GM15510 (cell line): ENCODE measurements around the gene GVQW3.
A peak's percentile ranks its signal among the peaks of the same experiment; 100 is the strongest.

Source experiments
- POLR2A ChIP-seq: IDR thresholded peaks from 3 replicates; pipeline ENCODE4 v1.6.1; 2011; ENCODE audit warnings: borderline replicate concordance; ENCODE audit not compliant: insufficient read length; ENCODE audit errors: extremely low read depth

The GVQW3 gene

DNA sequence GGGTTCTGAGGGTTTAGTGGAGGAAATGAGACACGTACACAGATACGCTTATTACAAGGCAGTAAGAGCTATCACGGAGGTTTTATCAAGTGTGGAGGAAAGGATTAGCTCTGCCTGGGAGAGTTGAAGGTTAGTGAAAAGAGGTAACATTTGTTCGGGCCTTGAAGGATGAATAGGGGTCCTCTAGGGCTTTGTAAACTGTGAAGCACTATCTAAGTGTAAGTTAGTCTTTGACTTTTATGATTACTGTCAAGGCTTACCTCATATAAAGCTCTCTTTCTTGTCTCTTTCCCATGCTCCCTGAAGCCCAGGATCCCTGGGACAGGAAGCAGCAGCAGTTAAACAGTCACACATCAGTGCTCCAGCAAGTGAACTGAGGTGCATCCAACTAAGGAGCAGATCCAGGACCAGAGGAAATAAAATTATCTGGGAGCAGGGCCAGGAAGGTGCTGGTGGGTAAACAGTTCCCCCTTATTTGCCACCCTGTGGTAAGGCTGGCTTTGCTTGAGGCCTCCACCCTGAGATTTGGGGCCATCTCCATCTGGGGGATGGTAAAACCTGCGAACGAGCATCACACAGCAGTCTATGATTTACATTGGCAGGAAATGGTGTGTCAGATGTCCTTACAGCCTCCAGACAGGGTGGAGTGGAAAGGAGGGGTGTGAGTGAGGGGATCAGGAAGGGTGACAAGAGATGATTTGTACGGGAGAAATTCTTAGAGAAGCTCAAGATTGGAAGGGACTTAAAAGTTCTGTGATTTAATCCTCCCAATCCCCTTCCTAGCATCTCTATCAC, 27.2 kb downstream of the GVQW3 start:
- no peak for TF ChIP-seq POLR2A

DNA sequence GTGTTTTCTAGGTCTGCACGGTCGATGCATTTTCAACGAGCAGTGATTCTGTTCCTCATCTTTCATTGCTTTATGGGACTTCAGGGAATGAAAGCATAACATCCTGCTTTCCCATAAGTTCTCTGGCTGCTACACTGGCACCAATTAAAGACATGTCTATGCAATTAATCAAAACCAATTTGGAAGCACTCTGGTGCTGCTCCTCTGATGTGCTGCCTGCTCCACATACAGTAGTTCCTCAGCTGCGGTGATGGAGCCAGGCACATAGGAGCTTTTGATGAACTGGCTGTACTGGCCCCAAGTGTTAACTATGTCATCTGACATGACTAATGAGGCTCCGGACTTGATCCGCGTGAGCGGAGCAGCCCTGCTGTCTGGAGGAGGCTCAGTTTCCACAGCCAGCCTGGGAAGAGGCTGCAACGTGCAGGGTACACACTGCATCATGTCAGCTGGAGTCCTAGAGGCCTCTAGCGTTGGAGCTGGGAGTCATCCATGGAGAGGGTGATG, 29.8 kb downstream of the GVQW3 start:
- TF ChIP-seq POLR2A: no peak

DNA sequence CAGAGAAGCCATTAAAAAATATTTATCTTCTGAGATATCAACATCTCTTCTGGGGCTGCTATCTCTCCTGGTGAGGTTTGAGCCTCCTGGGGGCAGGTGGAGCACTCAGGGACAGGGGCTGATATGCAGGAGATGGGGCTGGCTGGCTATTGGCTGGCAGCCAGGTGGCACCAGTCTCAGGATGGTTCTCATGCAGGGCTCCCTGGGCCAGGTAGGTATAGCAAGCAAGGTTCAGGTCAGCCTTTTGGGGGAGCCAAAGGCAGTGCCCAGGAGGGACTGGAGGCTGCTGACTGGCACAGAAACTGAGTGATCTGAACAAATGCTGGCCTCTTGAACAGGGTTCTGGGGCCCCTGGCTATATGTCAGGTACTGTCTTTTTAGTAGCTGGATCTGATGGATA, 34.0 kb downstream of the GVQW3 start:
- TF ChIP-seq POLR2A: no peak

DNA sequence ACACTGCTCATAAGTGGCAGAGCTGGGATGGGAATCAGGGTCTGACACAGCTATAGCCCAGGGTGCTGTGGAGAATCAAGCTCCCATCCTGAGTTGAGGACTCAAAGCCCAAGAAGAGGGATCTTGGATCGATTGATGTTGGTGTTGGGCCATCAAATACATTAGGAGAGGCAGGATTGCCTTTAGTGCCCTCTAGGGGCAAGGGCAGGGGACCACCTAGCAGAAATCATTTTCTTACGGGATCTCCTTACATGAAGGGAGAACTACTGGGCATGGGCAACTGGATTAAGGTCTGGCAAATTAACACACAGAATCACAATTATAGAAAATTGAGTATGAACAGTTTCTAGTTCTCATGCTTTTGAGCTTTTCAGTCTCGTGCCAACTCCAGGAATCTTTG, 38.8 kb downstream of the GVQW3 start:
- TF ChIP-seq POLR2A: no peak

DNA sequence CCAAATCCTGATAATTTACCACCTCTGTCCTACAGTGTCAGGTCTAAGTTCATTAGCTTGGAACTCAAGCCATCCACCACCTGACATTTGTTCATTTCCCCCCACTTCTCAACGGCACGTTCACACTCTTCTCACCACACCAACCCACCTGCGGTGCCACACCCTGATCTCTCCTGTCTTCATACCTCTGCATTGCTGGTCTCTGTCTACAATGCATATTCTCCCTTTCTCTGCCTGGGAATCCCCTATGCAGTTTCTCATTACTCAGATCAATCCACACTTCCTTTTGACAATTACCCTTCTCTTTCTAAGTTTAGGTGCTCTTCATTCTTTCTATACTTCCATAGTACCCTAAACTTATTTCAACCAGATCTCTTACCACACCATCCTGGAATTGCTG, 43.3 kb downstream of the GVQW3 start:
- TF ChIP-seq POLR2A: no peak

DNA sequence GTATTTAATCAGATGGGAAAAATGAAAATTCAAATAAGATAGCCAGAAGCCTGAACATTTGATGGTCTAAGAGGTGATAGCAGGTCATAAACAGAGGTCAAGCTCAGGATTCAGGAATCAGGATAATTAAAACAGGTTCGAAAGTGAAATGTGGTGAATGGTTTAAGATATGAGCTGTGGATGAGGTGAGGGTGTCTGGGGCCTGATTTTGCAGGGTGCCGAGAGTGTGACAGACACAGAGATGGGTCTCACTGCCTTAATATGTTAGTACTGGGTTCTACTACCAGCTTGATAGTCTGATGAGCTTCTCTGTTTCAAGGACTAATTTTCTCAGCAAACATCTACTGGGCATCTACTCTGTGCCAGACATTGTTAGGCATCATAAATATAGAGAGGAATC, 43.8 kb downstream of the GVQW3 start:
- TF ChIP-seq POLR2A: no peak

DNA sequence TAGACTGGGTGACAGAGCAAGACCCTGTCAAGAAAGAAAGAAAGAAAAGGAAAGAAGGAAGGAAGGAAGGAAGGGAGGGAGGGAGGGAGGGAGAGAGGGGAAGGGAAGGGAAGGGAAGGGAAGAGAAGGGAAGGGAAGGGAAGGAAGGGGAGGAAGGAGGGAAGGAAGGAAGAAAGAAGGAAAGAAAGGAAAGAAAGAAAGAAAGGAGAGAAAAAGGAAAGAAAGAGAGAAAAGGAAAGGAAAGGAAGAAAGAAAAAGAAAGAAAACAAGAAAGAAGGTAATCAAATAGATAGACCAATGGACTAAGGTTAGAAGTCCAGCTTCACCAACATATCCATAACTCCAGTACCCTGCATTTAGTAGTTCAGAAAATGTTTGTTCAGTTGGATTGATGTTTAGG, 45.5 kb downstream of the GVQW3 start:
- TF ChIP-seq POLR2A: no peak

DNA sequence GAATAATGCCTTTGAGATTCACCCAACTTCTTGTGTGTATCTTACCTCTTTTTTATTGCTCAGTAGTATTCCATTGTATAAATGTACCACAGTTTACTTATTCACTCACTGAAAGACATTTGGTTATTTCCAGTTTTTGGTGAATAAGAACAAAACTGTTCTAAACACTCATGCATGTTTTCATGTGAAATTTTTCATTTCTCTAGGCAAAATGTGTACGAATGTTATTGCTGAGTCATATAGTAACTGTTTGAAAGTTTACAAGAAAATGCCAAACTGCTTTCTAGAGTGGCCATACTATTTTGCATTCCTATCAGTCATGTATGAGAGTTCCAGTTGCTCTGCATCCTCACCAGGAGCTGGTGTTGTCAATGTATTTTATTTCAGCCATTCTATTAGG, 54.9 kb downstream of the GVQW3 start:
- no peak for TF ChIP-seq POLR2A

DNA sequence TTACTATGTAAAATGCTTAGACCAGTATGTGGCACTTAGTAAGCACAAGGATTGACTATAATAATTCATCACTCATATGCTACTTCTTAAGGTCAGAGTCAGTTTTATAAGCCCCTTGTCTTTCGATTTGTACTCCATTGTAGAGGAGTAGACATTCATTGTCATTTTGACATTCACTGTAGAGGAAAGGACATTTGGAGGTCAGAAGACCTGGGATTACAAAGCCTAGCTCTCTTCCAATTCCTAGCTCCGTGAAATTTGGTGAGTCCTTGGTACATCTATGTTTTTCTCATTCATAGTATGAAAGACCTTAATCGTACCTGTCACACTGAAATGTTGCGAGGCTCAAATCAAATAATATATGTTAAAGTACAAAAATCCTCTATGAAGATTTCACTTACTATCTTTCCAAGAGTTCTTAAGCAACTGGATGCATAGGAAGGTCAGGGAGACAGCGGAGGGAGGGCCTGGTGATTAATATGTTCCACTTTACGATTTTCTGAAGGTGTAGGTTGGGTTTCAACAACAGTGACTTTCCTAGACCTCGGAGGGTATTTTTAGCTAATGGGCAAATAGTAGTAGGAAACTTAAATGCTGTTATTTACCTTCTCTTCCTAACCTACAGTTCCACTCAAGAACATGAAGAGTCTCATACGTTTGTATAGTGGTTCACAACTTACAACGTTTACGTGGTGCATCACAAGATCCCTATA, 62.3 kb downstream of the GVQW3 start:
- no peak for TF ChIP-seq POLR2A

DNA sequence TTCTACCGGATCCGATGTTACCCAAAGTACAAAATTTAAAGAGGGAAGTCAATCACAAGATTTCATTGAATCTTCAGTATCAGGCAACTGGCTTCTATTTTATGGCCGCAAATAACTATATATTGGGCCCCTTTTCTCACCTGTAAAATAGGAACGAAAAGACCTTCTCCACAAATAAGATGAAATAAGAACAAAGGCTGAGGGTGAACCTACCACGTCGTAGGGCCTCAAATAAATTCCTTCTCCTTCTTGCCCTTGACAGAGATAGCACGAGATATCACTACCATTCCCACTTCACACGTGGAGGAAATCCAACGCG, 62.9 kb downstream of the GVQW3 start:
- TF ChIP-seq POLR2A: no peak

DNA sequence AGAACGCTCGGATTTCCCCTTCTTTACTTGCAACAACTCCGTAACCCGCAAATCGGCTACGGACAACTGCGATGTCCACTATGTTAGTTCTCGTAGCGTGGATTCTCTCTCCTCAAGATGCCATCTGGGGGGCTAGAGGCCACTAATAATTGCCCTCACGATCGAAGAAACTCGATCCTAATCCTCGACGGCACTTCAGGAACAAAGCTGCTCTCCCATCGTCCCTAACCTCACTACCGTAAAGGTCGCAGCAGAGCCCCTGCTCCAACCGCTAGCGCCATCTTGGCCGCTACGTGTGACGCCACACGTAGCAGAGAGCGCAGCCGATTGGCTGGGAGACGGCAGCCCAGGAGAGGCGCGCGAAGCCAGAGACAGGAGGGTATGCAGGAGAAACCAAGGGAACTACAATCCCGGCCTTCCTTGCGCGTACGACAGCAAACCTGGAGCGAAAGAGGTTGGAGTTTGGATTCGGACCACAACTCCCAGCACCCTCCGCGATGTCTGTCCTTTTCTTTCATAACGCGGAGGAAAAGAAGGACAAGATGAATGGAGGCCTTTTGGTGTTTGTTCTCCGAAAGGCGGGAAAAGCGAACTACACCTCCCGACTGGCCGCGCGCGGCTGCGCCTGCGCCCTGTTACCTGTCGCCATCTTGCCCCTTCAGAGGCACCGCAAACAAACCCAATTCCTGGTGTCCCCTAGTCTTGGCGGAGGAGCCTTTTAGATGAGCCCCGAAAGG, 63.4 kb downstream of the GVQW3 start, which contains the start of gene EMSY:
Gene EMSY, plus strand, starts transcription at position 635 of the 737 bp plus-strand sequence. CDS start 1,921 bp downstream, outside the sequence.
- TF ChIP-seq POLR2A: peak; percentile 98

DNA sequence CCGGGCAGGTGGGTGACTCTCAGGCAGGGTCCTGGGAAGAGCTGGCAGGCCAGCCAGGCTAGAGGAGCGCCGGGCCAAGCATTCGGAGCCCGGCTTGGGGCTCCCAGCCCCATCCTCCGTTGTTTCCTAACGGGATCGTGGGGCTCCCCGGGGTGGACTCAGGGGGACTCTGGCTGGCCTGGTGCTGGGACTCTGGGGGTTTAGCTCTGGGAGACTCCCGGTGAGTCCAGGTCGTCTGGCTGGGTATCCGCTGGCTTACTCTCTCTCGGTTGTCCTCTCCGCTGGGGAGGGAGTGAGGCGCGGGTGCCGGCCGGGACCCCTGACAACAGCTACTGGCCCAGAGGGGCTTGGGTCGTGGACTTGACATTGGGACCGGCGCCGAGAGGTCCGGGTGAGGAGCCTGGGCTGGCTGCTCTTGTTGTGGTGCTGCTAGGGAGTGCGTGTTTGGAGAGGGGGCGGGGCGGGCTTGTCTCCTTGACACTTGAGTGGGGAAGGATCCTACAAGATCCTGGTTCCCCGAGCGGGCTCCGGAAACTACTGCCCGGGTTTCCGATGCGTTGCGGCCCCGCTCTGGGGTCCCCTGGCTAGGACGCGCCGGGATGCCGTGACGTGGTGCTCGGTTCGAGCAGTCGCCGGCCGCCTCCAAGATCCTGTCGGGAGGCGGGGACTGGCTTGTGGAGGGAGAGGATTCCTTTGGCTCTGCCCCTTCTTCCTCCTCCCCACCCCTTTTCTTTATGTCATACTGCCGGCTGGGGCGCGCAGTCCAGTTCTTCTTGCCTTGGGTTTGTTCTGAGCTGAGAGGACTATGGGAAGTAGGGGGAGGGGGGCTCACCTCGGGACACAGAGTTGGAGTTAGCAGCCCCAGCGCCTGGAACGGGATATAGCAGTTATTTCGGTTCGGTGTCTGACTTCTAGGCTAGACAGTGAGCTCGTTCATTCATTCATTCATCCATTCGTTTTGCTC, 64.3 kb downstream of the GVQW3 start:
- peak; percentile 26 for TF ChIP-seq POLR2A

DNA sequence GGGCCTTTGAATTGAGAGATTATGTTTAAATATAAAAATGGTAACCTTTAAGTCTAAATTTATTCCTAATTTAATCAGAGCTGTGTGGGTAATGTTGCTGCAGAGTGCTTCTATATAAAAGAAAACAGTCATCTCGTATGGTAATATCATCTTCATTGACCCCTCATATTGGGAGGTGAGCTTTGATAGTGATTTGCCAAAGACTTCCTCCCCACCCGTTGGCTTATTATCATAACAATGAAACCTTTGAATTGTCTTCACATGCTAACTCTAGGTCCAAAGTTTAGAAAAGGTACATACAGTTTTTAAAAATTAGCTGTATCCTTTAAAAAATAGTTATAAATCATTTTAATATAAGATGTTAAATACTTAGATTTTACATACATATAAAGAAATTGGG, 67.4 kb downstream of the GVQW3 start:
- no peak for TF ChIP-seq POLR2A

DNA sequence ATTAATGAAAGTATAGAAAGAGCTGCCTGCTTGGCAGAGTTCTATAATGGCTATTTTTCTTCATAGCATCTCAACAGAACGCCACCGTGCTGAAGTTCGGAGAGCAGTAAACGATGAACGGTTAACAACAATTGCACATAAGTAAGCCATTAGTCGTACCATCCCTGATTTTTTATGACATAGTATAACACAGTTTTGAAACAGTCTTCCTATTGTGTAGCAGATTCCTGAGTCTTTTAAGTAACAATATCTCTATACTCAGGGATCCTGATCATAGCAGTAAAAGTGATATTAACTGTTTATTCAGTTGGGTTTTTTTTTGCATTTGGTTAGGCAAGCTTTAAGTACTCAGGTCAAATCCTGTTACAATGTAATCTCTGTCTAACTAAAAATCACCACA, 72.1 kb downstream of the GVQW3 start:
- no peak for TF ChIP-seq POLR2A
